Left hindlimb (tissue), 1 donor: ENCODE results near the gene SHC3.

Experiments used
- DNase-seq: peaks from one replicate; pipeline ENCODE4 v3.0.0-alpha.2; 2018

SHC3 gene

DNA sequence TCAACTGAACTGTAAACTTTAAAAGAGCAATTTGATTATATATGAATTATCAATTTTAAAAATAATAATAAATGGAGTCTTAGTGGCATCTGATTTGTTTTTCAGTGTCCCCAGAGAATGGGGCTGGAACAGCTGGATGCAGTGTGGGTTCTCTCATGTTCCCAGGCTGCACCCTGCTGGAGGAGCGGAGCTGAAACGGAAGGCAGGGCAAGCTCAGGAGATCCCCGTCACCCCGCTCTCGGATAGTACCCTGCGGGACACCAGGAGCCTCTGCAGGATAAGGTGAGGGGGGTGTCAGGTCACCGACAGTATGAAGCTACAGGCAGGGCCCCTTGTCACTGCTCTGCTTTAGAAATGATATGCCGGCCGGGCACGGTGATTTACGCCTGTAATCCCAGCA is 130.0 kb downstream of the SHC3 start:
- DNase-seq = no peak

DNA sequence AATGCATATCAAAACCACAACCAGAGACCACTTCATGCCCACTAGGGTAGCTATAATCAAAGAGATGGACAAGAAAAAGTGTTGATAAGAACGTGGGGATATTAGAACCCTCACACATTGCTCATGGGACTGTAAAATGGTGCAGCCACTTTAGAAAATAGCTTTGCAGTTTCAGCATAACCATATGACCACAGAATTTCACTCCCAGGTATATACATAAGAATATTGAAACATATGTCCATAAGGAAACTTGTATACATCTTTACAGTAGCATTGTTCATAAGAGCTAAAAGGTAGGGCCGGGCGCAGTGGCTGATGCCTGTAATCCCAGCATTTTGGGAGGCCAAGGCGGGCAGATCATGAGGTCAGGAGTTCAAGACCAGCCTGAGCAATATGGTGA is 131.0 kb downstream of the SHC3 start:
- no peak for DNase-seq

DNA sequence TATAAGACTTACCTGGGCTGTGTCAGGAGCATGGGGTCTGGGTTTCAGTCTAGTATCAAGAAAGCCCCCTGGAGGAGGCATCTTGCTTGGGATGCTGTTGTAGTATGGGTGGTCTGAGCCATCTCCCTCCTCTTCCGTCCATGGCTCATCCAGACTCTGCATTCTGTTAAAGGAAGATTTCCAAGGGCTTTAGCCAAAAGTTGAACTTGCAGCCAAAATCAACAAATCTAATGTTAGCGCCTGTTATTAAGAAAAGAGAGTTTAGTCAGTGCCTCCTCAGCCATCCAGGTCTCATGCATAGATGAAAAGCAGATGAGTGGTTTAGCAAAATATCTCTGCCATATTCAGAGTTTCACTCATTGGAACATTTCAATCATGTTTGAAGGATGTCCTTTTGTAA is 131.8 kb downstream of the SHC3 start:
- no peak for DNase-seq

DNA sequence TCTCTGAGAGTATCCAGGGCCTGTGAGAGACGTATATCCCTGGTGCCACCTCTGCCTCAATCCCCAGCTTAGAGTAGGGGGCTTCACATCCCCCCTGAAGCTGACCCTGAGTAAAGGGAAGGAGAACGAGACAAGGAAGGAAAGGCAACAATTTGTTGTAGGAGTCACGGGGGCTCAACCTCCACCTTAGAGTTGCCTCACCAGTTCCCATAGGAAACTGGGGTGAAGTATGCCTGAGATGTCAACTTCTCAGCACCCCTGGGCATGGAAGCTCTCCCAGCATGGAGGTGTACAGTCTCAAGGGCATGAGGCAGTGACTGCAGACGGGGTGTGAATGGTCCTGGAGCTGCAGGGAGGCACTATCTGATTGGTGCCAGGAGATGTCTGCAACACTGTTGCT is 133.7 kb downstream of the SHC3 start:
- no peak for DNase-seq

DNA sequence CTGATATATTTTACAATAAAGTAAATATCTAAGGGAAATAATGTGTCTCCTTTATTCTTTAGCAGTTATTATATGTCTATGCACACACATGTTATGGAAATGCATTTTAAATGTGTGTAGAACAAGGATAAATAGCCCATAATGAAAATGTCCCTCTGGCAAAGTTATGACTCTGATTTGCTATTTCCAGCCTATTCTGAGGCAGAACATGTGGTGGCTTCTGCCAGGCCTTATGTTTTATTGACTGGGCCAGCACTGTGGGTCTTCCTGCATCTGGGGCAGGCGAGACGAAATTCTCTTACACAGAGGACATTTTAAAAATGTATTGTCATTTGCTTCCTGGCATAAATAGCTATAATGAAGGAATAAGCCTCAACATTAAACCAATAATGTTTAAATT is 134.5 kb downstream of the SHC3 start:
- no peak for DNase-seq

DNA sequence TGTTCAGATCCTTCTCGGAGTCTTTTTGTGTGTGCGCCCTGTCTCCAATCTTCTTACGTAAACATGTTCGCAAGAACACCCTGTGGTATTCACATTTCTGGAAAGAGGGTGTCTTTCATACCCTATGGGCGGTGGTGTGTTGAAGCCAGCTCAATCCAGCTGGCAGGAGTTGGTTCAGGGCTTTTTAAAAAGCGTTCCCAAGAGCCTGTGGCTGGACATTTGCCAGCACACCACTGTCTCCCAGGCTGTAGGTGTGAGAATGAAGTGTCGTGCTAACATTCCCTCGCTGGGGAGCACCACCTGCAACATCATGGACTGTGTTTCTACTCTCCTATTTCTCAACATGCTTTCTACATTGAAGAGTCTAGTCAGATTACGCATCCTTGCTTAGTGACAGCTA is 135.6 kb downstream of the SHC3 start:
- no peak for DNase-seq

DNA sequence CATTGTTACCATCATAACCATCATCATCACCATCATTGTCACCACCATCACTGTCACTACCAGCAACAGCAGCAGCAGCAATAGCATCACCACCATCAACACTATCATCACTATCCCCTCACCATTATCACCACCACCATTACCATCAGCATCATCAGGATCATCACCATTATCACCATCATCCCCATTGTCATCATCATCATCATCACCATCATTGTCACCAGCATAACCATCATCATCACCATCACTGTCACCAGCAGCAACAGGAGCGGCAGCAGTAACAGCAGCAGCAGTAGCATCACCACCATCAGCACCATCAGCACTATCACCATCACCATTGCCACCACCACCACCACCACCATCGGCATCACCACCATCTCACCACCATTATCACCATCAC is 139.0 kb downstream of the SHC3 start:
- DNase-seq = no peak

DNA sequence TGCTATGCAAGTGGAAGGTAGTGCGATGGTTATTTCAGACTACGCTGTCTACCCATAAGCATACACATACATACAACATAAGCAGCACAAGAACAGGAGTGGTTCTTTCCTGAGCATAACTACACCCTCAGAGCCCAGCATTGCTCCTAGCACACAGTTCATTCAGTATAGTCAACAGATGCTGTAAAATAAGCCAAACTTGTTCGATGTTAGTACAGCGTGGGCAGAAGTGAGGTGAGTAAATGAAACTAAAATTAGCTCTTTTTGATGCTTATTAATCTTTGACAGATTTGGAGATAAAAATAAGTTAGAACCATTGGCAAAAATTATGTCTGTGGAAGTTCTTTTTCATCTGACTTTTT is 139.5 kb downstream of the SHC3 start:
- DNase-seq = no peak

DNA sequence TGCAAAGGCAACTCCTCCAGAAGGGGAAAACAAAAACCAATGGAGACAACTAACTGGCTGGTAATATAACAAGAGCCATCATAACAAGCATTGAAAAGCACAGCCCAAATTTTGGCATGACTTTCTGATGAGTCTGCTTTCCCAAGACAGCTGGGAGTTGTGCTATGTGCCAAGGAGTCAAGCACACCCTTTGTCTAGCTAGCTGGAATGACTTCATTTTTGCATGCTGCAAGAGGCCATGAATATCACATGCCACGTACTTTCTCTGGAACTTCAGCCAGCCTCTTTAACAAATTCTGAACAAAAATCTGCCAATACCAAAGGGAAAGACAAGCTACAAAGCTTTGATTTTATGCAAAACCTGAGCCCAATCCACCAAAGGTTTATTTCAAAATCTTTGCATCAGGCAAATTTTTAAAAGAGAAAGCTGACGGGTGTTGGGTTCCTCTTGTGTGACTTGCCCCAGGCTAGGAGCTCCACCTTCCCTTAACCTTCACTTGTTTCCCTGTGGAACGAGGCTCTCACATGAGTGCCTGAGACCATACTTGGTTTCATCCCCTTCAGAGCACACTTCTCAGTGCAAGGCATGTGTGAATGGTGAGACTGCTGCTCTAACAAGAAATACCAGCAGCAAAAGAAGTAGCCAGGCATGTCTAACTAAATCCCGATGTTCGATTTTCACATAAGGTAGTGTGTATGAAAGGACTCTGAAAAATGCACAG is 140.1 kb downstream of the SHC3 start:
- DNase-seq = no peak

DNA sequence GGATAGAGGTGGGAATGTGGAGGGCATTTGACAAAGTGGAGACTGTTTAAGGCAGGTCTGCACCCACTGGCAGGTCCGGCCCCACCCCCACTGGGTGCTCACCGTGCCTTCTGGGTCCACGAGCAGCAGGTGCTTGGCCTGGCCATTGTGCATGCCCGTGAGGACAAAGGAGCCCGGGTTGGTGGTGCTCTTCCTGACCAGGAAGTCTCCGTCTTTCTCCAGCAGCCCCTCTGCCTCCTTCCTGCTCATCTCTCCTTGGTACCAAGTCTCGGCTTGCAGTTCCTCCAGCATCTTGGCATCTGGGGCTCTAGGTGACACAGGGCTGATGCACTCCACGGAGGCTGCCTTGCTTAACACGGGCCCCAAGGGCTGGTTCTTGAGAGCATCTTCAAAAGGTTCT is 140.7 kb downstream of the SHC3 start:
- no peak for DNase-seq

DNA sequence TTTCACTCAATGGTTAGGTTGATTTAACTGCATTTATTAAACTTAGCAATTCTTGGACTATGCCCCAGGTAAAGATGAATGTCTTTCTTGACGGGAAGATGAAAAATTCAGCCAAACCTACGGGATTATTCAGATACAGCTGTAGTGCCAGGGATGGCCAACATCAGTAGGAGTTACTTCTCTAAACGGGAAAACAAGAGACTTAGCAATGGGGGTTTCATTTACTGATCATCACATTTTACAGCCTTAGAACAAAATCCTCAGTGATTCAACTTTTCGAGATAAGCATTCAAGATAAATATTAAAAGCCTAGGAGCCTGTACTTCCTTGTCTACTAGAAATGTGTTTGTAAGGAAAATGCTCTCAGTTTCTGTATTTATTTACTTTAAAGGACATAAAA is 141.3 kb downstream of the SHC3 start:
- no peak for DNase-seq

DNA sequence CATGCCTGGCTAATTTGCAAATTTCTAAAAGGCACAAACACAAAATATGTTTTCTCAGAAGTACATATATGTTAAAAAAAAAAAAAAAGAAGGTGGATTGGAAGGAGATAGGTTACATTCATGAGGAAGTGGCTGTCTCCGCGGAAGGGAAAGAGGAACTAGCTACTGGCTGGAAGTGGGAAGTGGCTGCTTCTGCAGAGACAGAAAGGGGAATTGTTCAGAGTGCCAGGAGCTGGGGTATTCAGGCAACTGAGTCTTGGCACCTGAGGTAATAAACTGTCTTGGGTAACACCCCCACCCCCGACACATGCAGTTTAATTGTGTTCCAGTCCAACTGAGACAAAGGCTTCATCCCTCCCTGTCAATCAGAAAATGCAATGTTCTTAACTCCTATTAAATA is 141.7 kb downstream of the SHC3 start:
- no peak for DNase-seq

DNA sequence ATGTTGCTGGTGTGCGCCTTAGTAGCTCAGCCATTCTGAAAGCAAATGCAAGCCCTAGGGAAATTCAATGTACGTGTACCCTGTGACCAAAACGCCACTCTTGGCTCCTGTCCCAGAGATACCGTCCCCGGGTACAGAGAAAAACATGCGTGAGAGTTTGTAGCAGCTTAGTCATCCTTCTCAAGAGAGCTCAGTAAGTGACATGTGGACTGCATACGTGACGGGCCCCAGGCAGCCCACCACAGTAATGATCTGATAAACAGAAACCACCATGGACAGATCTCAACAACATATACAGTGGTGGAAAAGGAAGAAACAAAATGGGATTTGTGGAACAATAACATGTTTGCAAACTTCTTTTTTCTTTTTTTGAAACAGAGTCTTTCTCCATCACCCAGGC is 142.2 kb downstream of the SHC3 start:
- DNase-seq = no peak

DNA sequence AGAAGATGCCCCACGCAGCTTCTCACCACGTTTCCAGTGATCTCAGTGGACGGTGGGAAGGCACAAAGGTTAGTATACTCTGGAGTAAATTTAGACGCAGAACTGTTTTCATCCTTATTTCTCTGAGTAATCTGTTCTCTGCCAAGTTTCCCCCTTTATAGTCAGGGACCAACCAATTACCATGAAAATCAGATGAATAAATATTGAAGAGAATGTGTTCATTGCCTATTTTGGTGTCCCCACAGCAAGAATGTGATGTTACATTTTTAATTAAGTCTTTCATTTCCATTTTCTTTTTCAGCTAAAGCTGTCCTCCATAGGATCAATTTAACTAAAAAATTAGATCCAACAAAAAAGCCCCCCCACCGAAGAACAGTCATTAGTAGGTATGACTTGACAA is 146.0 kb downstream of the SHC3 start:
- DNase-seq = no peak

DNA sequence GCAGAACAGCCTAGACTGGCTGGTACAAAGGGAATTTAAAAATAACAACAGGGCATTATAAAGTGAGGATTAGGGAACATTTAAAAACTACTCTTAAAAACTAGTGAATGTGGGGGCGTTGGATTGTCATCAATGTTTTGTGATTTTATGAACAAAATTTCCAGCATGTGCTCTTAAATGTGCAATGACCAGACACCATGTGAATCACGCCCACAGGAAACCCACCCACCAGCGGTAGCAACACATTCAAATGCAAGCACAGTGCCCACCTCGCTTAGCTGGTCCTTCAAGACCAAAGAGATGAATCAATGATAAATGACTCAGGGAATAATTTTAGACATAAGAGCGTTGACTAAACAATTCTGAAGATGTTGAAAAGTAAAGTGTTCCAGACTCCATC is 146.4 kb downstream of the SHC3 start:
- no peak for DNase-seq

DNA sequence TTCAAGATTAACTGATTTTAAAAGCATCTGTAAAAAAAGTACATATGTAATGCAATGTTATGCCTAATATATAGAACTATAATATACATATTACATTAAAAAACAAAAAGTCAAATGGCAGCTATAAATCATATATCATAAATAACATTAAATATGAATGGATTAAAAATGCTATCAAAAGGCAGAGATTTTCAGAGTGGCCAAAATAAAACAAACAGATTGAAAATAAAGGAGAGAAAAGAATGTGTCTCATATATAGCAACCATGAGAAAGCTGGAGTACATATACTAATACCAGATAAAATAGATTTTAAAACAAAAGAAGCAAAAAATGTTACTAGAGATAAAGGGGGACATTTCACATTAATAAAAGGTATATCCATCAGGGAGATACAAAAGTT is 148.8 kb downstream of the SHC3 start:
- DNase-seq = no peak

DNA sequence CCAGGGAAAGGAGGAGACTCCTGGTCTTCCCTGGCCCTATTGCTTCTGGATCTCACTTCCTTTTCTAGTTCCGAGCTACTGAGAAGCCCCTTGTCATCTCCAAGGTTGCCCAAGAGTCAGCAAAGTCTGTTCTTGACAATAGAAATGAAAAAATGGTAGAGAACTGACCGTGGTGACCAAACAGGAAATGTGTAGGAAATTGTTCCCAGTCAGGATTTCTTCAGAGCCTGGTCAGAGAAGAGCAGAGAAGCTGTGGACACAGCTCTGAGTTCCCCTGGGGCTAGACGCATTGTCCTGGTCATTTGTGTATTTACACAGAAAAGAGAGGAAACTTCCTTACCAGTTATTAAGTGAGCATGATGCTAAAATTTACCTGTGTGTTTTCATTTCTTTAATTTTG is 151.7 kb downstream of the SHC3 start:
- DNase-seq = no peak

DNA sequence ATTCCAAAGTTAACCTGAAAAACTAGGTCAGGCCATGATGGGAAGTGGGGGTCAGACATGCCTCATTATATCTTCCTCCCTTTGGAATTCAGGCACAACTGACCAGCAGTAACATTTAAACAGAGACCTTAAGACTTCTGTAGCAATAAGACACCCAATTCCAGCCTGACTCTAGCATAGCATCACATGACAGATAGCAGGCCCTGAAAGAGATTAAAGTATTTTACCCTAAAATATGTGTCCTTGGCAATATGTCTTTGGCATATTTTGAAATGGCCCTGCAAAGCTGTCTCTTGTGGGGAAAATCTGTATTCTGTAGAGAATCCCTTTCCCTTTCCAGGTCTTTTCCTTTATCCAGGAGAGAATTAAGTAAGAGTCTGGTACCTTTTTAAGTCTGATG is 153.1 kb downstream of the SHC3 start:
- no peak for DNase-seq

DNA sequence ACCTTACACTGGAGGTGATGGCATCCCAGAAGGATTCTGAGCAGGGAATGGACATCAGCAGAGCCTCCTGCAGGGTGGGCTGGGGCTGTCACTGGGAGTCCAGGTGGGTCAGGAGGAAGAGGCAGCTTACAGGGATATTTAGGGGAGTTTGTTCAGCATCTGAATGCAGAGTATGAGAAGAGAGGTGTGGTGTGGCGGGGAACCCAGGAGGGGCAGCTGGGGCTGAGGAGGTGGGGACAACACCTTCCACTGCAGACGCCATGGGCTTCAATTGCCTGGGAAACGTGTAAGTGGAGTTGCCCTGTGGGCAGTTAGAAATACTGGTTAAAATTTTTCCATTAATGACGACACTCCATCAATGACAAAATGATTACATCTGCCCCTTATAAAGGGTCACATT is 153.9 kb downstream of the SHC3 start:
- DNase-seq = no peak

DNA sequence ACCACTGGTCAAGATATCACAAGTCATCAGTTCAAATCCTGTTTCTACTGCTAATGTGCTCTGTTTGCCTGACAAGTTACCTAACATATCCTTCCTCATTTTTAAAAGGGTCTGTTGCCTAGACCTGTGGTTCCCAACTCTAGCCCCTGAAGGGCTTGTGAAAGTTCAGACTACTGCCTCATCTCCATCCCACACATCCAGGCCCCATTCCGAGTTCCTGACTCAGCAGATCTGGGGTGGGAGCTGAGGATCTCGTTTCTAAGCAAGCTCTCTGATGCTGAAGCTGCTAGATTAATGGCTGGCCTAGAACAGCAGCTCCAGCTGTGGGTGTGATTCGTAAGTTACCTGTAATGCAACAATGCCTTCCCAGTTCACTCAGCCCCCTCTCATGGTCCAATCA is 154.9 kb downstream of the SHC3 start:
- no peak for DNase-seq

DNA sequence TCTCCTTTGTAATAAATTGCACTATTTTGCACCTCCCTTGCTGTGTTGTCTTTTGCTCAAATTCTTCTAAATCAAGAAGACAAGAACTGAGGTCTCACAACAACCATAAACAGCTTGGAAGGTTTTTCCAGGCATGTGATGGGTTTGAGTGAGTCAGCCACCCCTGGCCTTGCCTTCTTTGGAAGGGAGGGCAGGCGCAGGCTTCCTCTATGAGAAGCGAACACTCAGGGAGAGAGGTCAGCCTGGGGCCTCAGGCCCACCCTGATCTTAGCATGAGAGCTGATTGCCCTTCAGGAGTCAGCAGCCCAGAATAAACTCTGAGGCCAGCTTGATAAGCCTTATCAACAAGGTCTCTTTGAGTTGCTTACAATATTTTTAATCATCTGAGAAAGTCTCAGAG is 155.7 kb downstream of the SHC3 start:
- DNase-seq = no peak

DNA sequence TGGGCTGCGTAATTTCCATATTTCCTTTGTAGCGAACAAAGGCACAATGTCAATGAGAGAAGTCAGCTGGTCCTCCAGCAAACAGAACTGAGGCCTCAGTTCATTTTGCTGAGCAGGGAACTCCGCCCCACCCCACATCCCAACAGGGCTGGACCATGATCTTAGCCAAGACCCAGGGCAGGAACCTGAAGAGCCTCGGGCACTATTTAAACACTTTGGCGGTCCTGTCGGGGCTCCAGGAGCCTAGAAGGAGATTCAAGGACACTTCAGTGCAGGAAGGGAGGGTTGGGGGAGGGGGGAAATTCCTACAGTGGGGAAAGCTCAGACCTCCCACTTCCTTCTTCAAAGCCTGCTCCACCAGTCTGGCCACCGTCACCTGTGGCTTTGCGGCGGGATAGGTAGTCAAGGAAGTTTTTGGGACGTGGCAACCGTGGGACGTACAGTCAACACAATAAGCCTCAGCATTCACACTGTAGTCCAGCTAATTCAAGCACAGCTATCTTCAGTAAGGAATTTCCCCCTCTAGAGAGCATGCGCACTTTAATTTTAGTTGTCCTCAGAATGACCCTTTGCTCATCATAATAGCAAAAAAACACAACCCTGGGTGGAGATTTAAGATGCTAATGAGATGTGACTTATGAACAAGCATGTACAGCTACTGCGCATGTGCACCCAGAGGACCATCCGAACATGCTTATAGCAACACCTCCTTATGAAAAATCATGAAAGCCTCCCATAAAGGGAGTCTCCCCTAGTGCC is 156.4 kb downstream of the SHC3 start:
- no peak for DNase-seq

DNA sequence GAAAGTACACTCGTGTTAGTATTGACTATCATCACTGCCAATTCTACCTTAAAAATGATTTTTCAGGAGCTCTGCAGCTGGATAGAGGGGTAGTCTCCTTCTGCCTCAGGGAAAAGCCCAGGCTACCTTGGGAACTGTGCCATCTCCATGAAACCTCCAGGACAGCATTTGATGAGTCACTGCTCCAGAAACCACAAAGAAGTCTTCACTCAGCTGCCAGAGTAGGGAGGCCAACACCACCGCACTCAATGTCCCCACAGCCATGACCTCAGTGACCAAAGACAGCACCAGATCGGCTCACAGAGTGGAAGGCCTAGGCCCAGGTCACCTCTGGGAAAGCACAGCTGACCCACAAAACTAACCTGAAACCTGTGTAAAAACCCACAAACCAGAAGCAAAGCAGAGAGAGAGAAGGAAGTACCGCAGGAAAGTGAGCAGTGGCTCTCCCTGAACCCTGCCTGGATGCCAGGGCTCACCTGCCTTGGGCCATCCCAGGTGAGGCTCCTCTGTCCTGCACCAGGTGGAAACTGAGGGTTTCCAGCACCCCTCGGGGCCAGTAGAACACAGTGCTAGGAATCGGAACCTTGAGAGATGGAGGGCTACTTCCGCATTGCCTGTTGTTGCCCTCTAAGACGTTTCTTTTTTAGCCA is 157.3 kb downstream of the SHC3 start:
- no peak for DNase-seq

DNA sequence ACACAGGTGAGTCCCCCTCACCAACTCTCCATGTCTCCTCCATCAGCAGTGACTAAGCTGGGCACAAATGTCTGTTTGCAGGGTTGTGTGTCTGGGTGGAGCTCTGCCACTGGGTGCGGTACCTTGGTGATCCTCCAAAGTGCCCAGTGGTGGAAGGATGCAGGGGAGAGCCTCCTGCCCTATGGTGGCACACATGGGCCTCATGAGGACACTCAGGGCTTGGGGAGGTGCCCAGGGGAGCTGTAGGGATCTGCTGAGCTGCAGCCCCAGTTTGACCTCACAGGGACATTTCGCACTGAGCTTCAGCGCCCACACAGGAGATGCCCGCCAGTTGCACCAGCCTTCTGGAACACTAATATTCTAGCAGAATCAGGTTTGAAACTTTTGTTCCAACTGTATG is 157.9 kb downstream of the SHC3 start:
- no peak for DNase-seq

DNA sequence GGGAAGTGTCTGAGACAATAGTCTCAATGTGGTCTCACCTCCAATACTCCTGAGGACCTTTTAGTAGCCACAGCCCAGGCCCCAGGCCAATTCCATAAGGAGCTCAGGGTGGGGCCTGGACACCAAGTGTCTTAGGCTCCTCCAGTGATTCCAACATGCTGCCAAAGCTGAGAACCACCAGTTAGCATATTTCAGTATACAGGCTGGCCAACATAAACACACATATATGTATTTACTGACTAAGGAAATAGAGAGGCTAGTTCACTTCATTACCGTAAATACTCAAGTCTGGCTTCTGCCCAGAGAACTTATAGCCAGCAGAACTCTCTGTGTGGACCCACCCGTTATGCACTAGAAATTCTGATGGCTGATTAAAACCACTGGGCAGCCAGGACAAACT is 163.3 kb downstream of the SHC3 start:
- DNase-seq = no peak
